HEK293 (cell line): ENCODE measurements around the gene NPNT.

Source experiments
- CTCF ChIP-seq: fragments of 450-650 bp; formaldehyde crosslinking; IDR thresholded peaks from 2 replicates; pipeline ENCODE4 v1.5.1; 2016; ENCODE audit warnings: missing biosample characterization, missing genetic modification characterization
- PBX3 ChIP-seq: sonication (generic); formaldehyde crosslinking; IDR thresholded peaks from 2 replicates; pipeline ENCODE4 v1.8.1; 2022; ENCODE audit warnings: mild to moderate bottlenecking, moderate library complexity, missing genetic modification reagents
- YY1 ChIP-seq: fragments of 450-650 bp; formaldehyde crosslinking; IDR thresholded peaks from 2 replicates; pipeline ENCODE4 v1.5.1; 2018; ENCODE audit warnings: missing biosample characterization, missing genetic modification characterization
- ZBTB20 ChIP-seq: fragments of 450-650 bp; formaldehyde crosslinking; IDR thresholded peaks from 2 replicates; pipeline ENCODE4 v1.5.1; 2016; ENCODE audit warnings: missing biosample characterization, missing genetic modification characterization
- ZNF2 ChIP-seq: fragments of 450-650 bp; formaldehyde crosslinking; IDR thresholded peaks from 2 replicates; pipeline ENCODE4 v1.5.1; 2016; ENCODE audit warnings: missing biosample characterization, missing genetic modification characterization
- ZNF416 ChIP-seq: fragments of 450-650 bp; formaldehyde crosslinking; IDR thresholded peaks from 2 replicates; pipeline ENCODE4 v1.5.1; 2016; ENCODE audit warnings: missing biosample characterization, missing genetic modification characterization
- ZNF830 ChIP-seq: fragments of 450-650 bp; IDR thresholded peaks from 2 replicates; pipeline ENCODE4 v1.5.0; 2018; ENCODE audit warnings: missing biosample characterization, missing genetic modification characterization, low read depth, mild to moderate bottlenecking, moderate library complexity
- ZSCAN30 ChIP-seq: fragments of 450-650 bp; IDR thresholded peaks from 2 replicates; pipeline ENCODE4 v1.5.1; 2018; ENCODE audit warnings: missing biosample characterization, mild to moderate bottlenecking, missing genetic modification characterization, moderate library complexity
- ZSCAN5A ChIP-seq: fragments of 450-650 bp; formaldehyde crosslinking; IDR thresholded peaks from 2 replicates; pipeline ENCODE4 v1.5.1; 2016; ENCODE audit warnings: missing biosample characterization, missing genetic modification characterization
- TF ChIP-seq, protein P1 (sequence below): fragments of 450-650 bp; formaldehyde crosslinking; optimal IDR thresholded peaks from 2 replicates; pipeline ENCODE3; 2016; ENCODE audit warnings: missing biosample characterization, mild to moderate bottlenecking, missing genetic modification characterization
- TF ChIP-seq, protein P2 (sequence below): fragments of 450-650 bp; formaldehyde crosslinking; IDR thresholded peaks from 2 replicates; pipeline ENCODE4 v1.5.1; 2016; ENCODE audit warnings: missing biosample characterization, missing genetic modification characterization

GRCh38 chr4:105952591-105952990 lies 57.3 kb downstream of the NPNT start:
- TF ChIP-seq CTCF (tag by site-specific recombination) (no peak), ZSCAN30 (no peak), PBX3 (CRISPR knock-in tag) (no peak), ZSCAN5A (tag by site-specific recombination) (no peak), ZBTB20 (tag by site-specific recombination) (no peak), ZNF830 (no peak), ZNF416 (tag by site-specific recombination) (no peak), YY1 (tag by site-specific recombination) (no peak), ZNF2 (no peak)
- TF ChIP-seq, protein P1, sequence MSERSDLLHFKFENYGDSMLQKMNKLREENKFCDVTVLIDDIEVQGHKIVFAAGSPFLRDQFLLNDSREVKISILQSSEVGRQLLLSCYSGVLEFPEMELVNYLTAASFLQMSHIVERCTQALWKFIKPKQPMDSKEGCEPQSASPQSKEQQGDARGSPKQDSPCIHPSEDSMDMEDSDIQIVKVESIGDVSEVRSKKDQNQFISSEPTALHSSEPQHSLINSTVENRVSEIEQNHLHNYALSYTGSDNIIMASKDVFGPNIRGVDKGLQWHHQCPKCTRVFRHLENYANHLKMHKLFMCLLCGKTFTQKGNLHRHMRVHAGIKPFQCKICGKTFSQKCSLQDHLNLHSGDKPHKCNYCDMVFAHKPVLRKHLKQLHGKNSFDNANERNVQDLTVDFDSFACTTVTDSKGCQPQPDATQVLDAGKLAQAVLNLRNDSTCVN, result no peak
- TF ChIP-seq, protein P2, sequence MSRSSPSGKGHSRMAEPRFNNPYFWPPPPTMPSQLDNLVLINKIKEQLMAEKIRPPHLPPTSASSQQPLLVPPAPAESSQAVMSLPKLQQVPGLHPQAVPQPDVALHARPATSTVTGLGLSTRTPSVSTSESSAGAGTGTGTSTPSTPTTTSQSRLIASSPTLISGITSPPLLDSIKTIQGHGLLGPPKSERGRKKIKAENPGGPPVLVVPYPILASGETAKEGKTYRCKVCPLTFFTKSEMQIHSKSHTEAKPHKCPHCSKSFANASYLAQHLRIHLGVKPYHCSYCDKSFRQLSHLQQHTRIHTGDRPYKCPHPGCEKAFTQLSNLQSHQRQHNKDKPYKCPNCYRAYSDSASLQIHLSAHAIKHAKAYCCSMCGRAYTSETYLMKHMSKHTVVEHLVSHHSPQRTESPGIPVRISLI (tag by site-specific recombination), result no peak
